GM21447 (cell line): ENCODE measurements around the gene FASN.
A peak's percentile ranks its signal among the peaks of the same experiment; 100 is the strongest.

ENCODE experiments used
- ATAC-seq: cut with Tn5 transposase; IDR thresholded peaks from one replicate; pipeline ENCODE4 v1.9.1; 2021; ENCODE audit not compliant: unreplicated experiment

The FASN gene

DNA sequence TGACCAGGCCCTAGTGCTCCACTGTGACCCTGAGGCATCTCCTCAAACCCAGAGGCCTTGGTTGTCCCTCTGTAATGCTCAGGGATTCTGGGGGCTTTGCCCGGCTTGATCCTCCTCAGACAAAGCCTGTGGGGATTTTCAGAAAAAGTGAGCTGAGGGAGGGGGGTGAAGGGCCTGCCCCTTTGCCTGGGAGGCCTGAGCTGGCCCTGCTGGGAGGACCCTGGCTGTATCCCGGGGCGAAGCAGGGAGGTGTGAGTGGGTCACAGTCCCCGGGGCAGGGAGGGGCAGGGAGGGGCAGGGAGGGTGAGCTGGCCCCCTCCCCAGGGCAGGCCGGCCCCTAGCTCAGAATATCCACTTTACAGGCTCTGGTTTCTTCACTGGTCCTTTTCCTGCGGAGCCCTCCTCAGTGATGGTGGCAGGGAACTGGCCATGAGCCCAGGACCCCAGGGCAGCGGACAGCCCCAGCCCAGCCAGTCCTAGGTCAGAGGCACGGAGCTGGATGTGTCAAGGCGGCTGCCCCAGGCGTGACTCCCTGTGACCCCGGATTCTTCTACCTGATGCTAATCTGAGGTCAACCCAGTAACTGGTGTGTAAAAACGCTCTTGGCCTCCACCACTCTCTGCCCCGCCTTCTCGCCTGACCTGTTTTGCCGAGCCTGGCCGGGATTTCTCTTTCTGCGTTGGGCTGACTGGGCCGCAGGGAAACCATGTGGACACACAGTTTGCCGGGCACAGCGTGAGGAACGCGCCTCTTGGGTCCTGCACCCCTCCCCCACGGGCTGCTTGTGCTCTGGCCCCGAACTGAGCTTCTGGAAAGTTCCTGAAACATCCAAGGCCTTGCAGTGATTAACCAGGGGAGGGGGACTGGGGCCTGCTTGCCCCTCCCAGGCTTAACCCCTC, 5.8 kb upstream of the FASN start:
- no peak for ATAC-seq

DNA sequence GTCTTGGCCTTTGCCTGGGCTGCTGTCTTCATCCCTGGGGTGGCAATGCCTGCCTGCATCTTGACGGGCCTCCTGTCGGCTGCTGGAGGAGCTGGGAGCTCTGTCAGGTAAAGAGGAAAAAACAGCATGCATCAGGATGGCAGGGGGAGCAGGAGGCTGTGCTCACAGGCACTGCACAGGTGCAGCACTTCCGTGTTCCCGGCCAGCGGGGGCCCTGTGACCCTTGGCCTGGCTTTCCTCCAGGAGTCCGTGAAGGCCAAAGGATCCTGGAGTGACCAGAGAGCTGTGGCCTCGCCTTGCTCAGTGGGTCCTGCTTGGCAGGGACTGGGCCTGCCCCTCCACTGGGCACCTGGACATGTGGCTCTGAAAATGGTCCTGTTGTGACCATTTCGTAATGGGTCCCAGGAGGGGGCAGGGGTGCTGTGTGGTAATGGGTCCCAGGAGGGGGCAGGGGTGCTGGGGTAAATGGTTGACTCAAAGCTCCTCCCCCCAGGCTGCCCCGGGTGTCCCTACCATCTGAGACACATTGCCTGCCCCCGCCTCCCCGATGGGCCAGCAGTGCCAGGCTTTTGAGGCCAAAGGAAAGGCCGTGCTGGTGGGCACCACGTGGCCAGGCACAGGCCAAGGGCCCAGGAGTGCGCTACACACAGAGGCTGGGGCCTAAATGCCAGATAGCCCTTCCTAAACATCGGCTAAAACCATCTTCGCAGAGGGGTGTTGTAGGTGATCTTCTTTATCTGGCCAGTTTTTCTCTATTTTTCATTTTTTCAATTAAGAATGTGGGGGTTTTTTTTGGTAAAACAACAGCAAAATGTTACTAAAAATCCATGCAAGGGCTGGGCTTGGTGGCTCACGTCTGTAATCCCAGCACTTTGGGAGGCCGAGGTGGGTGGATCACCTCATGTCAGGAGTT, 4.0 kb upstream of the FASN start:
- no peak for ATAC-seq

DNA sequence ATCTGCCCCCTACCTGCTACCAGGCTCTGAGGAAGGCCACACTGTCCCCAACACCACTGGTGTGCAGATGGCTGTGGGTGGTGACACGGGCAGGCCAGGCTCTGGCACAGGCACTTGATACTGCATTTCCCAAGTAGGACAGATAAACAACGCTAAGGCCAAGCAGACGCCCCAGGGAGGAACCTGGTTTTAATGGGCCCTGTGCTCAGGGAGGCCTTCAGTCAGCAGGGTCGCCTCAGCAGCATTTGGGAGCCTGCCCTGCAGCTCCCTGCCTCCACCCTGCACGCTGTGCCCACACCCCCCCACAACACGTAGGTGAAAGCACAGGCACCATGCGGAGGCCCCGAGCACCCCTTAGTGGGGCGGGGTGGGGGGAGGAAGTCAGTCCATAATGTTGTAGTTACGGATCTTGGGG, 3.3 kb upstream of the FASN start:
- no peak for ATAC-seq

- ATAC-seq = no peak
Measured at GRCh38 chr17:82100502-82101298, 2.7 kb upstream of the FASN start.

- peak; percentile 4 for ATAC-seq
Measured at GRCh38 chr17:82098939-82099763, 1.1 kb upstream of the FASN start.

DNA sequence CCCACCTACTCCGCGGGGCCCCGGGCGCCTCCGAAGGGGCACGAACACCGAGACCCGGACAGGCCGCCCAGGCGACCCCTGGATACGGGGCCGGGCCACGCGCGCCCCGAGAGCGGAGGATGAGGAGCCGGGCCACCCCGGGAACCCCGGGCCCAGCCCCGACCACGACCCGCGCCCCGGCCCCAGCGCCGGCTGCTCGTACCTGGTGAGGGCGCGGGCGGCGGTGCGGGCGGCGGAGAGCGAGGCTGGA, 192 bp downstream of the FASN start:
- ATAC-seq = peak; percentile 2

GRCh38 chr17:82097184-82097918, 685 bp downstream of the FASN start:
- no peak for ATAC-seq

- ATAC-seq = no peak
Measured at GRCh38 chr17:82096709-82097183, 1.3 kb downstream of the FASN start.

DNA sequence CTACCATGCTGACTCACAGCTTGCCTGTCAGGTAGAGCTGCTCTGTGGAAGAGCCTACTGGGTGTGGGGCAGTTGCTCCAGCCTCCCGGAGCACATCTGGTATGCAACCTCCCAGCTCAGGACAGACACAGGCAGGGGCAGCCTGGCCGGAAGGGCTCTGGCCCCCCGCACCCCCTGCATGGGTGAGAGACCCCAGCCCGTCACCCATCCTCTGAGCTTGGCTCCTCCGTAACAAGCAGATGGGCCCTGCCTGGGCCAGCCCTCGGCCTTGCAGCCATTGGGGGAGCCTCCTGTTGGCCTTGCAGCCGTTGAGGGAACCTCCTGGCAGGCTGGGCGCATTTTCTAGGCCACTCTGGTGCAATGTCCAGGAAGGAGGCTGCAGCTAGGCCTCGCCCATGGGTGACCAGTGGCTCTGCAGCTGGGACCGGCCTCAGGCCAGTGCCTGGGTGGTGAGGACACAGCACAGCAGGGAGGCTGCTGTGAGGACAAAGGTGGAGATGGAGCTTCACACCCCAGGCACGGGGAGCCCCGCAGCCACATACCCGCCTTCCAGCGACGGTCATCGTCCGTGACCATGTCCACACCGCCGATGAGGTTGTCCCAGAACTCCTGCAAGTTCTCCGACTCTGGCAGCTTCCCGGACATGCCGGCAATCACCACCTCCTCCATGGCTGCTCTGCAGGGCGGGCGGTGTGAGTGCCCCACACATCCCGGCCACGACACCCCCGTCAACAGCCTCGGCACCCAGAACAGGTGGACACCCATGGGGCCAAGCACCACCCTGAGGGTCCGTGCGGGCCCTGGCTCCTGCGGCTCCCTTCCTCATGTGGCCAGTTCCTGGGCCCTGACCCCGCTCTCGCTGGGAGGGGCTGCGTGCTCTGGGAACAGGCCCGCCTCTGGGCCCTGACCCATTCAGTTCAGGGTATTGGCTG, 2.0 kb downstream of the FASN start:
- ATAC-seq = no peak

DNA sequence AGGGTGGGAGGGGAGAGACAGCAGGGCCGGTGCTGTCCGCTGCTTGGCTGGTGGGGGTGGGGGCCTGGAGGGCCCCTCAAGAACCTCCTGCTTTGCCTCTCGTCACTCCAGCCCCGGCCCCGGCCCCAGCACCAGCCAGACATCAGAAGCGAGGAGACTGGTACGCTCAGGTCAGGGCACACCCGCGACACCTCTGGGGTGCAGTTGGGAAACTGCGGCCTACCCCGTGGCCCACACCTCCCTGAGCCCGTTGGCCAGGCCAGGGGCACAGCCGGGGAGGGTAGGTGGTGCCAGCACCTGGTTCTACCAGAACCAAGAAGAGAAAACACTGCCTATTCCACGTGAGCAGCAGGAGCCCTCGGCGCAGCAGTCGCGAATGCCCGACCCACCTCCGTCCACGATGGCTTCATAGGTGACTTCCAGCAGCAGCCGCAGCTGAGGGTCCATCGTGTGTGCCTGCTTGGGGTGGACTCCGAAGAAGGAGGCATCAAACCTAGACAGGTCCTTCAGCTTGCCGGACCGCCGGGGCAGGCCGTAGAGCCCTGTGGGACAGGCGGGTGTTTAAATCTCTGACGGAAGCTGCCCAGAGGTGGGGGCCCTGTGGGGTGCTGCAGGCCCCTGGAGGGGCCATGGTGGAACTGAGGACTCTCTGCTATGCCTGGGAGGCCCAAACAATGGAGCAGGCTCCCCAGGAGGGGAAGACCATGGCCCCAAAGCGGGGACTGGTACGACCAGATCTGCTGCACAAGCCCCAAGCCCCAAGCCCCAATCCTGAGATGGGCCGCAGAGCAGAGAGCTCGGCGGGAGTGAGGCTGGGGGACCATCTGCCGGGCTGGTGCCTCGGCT, 2.9 kb downstream of the FASN start:
- no peak for ATAC-seq

GRCh38 chr17:82092995-82093751, 4.9 kb downstream of the FASN start:
- ATAC-seq = no peak

GRCh38 chr17:82092628-82092994, 5.4 kb downstream of the FASN start:
- no peak for ATAC-seq

DNA sequence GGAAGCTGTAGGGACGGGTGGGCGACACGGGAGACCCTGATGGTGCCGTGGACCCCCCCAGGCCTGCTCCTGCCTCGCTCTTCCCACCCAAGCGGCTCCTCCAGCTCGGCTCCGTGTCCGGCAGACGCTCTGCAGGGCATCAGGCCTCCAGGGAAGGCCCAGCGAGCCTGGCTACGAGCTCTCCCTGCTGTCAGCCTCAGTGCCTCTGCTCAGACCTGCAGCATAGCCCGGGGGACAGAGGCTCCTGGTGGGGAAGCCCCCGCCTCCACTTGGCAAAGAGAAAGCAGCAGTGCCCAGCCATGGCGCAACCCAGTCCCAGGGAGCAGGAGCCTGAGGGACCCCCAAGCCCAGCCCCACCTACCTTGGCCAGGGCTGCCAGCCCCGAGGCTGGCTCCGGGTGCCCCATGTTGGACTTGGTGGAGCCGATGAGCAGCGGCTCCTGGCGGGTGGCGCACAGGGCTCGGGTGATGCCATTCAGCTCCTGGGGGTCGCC, 5.9 kb downstream of the FASN start:
- ATAC-seq = no peak

DNA sequence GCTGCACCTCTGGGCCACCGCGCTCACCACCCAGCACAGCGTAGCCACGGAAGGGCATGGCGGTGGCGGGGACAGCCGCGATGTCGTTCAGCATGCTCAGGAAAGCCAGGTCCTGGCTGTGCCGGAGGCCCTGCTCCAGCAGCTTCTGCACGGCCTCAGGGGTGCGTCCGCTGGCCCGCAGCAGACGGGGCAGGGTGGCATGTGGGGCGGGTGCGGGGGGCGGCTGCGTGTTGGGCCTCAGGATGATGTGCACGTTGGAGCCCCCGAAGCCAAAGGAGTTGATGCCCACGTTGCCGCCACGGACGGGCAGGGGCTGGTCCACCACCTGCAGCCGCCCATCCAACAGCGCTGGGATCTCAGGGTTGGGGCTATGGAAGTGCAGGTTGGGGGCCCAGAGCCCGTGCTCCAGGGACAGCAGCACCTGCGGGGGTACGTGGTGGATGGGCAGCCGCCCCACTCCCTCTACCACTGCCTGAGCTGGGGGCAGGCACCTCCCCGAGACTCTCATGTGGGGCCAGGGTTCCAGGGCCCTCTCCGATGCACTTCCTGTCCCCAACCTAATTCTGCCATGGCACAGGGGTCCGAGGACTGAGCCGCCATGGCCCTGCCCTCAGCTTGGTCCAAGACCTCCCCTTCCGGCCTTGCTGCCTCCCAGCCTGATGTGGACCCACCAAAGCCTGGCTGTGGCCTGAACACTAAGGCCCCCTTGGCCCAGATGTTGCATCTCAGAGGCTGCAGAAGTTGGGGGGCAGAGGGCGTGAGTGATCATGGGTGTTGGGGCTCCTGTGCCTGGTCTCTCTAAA, 6.6 kb downstream of the FASN start:
- ATAC-seq = no peak

DNA sequence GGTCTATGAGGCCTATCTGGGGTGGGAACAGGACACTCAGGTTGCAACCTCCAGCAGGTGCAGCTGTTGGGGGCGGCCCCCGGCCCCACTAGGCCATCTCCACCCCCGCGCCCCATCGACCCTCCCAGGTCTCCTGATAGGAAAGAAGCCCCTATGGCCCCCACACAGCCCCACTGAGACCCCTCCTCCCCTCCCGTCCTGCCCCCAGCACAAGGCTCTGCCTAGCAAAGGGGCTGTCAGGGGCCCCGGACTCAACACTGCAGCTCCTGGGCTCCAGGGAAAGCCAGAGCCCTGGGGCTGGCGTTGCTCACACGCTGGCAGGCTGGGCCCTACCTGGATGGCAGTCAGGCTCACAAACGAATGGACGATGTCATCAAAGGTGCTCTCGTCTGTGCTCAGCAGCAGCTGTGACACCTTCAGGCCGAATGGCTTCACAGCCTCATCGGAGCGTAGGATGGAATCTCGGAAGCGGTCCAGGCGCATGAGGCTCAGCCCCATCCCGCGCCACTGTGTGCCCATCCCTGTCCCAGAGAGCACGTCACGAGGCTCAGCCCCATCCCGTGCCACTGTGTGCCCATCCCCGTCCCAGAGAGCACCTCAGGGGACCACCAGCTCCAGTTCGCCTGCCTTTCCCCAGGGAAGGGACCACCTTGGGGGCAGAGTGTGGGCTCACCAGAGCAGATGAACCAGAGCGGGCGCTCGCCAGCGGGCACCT, 7.3 kb downstream of the FASN start:
- no peak for ATAC-seq
